SW480 (cell line): ENCODE results near the gene ACTRT2.
A peak's percentile ranks its signal among the peaks of the same experiment; 100 is the strongest.

Source experiments
- DNase-seq: peaks from one replicate; pipeline ENCODE4 v3.0.0-alpha.2; 2016; ENCODE audit warnings: low spot score

The ACTRT2 gene

GRCh38 chr1:3069491-3070308, 48.4 kb downstream of the ACTRT2 start:
- peak; percentile 75 for DNase-seq

- DNase-seq: no peak
These were observed 49.0 kb downstream of the ACTRT2 start for GRCh38 chr1:3070309-3070643.

GRCh38 chr1:3070644-3071564, 49.6 kb downstream of the ACTRT2 start:
- no peak for DNase-seq

- no peak for DNase-seq
These were observed 50.5 kb downstream of the ACTRT2 start for GRCh38 chr1:3071565-3072390.
